HG03571 (cell line): ENCODE measurements around the gene NFIA.
"Not testable (repeated sequence)": the region's sequence is repeated elsewhere in the genome, so short reads cannot be mapped to it uniquely, and the experiment has no call there.

Source experiments
- ATAC-seq: cut with Tn5 transposase; IDR thresholded peaks from one replicate; pipeline ENCODE4 v1.9.1; 2021; ENCODE audit not compliant: unreplicated experiment

The NFIA gene

GRCh38 chr1:61461406-61462384, 379.3 kb downstream of the NFIA start:
- no peak for ATAC-seq

- no peak for ATAC-seq
Measured at GRCh38 chr1:61462628-61463027, 380.3 kb downstream of the NFIA start.

DNA sequence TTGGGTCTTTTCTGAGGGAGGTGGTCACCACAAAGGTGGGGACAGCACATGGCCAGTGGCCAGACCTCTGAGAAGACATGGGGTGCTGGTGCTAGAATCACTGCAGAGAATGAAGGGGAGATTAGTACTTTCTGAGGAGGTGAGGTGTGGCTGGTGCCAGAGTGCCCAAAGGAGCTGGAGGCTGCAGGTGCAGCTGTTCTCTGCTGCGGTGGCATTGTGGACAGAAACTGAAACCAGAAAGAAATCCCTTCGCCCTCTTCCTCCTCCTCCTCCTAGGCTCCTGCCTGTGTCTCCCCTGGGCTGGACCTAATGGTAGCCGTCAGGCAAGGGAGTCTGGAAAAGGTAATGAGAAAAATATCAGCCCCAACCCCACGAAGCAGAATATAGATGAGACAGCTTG, 380.9 kb downstream of the NFIA start:
- ATAC-seq, result no peak

DNA sequence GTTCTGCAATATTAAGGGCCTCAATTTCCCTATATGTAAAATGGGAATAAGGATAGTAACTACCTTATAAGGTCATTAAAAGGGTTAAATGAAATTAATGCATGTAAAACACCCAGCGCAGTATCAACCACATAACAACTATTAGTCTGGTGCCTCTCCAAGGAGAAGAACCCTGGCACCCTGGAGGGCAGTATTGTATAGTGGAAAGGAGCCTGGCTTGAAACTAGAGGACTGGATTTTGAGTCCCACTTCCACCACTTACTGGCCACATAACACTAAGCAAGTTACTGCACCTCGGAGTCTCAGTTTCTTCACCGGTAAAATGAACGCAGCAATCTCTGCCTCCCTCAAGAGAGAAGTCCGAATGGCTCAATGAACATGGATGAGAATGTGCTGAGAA, 385.5 kb downstream of the NFIA start:
- ATAC-seq, result not testable (repeated sequence)

GRCh38 chr1:61469365-61469764, 387.0 kb downstream of the NFIA start:
- no peak for ATAC-seq

- ATAC-seq, result no peak
Measured at GRCh38 chr1:61472876-61473275, 390.5 kb downstream of the NFIA start.

DNA sequence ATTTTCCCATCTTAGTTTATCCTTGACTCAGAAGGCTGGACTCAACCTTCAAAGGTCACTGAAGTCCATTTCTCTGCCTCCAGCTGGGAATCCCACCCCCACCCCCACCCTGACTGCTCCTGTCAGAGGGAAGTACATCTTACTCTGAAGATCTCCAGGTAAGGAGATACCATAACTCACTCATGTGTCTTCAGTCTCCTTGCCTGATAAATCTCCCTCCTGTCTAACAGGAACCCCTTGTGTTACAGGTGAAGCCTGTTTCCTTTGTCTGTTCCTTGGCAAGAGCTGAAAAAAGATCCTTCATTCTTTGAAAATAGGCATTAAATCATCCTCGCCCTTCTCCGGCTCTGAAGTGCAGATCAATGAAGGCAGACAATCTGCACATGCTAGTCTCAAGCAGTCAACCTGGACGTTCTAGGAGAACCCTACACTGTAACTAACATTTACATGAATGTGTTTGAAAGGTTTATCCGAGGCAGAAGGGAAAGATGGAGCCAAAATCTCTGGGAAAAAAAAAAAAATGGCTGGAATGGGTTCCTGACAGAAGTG, 392.0 kb downstream of the NFIA start:
- no peak for ATAC-seq

DNA sequence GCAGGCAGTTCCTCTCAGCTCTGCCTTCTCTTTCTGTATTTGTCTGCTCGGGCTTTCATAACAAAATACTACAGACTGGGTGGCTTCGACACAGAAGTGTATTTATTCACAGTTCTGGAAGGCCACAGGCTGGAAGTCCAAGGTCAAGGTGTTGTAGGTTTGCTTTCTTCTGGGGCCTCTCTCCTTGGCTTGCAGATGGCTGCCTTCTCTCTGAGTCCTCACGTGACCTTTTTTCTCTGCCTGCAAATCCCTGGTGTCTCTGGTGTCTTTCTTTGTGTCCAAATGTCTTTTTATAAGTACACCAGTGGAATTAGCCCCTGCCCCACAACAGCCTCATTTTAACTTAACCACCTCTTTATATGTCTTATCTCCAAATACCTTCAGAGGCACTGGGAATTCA, 392.6 kb downstream of the NFIA start:
- ATAC-seq, result no peak

GRCh38 chr1:61477301-61477700, 394.9 kb downstream of the NFIA start:
- ATAC-seq, result no peak

GRCh38 chr1:61480273-61480935, 398.0 kb downstream of the NFIA start:
- no peak for ATAC-seq

DNA sequence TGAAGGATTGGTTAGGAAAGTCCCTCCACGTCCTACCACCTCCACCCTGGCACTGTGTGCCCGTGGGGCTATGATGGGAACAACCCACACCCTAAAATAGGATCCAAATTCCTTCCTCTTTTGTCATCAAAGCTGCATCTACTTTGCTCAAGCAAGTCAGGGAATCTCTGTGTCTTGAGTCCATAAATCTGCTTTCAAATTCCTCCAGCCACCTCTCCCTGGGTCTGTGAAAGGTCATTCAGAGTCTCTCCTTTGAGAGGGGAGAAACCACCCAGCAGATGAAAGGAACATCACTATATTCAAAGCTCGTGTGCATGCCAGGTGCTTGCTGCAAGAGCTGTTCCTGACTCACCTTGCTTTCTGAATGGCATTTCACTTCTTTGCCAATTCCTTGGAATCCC, 399.0 kb downstream of the NFIA start:
- no peak for ATAC-seq

DNA sequence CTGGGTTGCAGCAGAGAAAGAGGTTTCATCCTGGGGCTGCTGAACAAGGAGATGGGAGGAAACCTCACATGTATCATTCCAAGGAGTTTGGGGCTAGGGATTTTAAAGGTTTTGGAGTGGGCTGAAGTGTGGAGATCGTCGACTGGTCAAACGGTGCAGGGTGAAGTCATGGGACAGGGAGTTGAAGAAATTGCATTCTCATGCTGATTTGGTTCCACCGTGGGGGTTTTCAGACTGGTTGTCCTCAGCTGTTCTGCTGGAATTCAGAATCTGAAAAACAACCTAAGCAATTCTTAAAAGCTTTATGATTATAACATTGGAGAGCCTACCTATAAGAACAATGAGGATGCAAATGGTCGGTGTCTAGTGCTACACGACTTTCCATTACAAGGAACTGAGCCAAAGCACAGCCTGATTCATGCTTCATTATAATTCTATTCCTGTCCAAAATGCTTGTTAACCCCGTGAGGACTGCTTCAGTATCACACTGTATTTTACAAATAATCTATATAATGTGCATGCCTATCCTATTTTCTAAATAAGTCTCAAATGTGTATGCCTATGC, 399.9 kb downstream of the NFIA start:
- ATAC-seq, result no peak

GRCh38 chr1:61486783-61487536, 404.6 kb downstream of the NFIA start:
- no peak for ATAC-seq

- ATAC-seq, result no peak
Measured at GRCh38 chr1:61487801-61488200, 405.4 kb downstream of the NFIA start.

GRCh38 chr1:61490924-61491323, 408.6 kb downstream of the NFIA start:
- no peak for ATAC-seq

DNA sequence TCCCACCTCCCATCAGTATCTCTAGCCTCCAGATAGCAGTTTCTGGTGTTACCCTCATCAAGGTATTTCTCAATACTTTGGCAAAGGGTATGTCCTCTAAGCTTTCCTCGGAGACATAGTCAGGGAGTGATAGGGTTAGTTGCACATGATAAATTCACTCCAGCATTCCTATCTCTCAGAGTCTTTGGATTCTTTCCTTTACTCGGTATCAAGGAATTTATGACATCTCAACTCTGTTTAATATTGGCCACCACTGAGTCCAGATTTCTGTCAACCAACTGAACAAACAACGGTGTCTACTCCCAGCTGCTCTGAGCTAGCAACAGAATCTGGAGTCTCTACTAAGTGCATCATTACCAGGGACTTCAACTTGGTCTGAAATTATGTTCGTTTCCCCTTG, 409.1 kb downstream of the NFIA start:
- no peak for ATAC-seq

GRCh38 chr1:61494000-61494399, 411.6 kb downstream of the NFIA start:
- ATAC-seq, result no peak

DNA sequence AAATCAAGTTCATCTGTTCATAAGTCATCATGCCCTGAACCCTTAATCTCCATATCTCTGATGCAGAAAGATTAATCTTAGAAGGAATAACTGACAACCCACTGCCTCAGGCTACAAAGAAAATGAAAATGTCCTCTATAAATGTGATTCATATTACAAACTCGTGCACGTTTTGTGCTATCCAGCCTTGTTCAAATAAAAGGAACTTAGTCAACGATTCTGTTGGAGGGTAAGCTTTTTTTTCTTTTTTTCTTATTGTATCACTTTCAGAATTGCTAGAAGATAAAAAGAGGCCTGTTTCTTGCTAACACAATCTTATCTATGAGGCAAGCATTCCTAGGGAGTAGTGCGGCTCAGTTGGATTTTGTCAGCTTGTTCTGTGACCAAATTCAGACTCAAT, 414.1 kb downstream of the NFIA start:
- ATAC-seq, result no peak

DNA sequence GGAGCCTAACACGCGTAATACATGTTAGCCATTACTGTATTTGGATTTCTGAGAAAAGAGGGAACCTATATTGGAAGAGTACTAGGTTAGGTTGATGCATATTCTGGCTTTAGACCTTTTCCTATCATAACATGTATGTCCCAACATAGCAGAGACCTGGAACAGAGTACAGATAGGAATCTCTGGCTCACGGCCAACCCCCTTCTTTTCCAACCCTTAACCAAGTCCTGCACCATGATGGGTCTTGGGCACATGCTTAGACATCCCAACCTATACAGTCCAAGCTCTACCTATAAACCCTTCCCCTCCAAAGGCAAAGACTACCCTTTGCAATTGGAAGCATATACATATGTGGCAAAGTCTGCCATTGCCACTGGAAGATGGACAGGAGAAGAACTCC, 414.7 kb downstream of the NFIA start:
- ATAC-seq, result no peak

DNA sequence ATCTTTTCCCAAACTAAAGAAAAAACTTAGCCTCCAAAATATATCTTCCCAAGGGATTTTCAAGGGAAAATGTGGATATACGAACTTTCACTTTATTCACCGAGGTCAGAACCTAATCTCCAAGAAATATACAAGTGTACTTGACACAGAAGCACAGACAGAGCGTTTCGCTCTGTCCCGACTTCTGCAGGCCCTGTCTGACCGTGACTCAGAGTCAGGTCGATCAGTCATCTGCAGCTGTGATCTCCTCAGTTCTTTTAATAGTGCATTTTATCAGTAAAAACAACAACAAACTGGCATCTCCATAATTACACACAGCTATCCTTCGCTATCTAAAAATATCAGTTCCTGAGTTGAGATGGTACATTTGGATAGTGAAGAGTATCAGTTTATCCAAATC, 416.0 kb downstream of the NFIA start:
- no peak for ATAC-seq
